HL-60 (cell line): ENCODE data around the gene SAC3D1. TPM values are rescaled to one million over a fixed set of nuclear protein-coding genes. Genes with fewer than 3 reads are reported as not detected.

Experiments used
- DNase-seq, 2 experiments: peaks; one replicate each; pipeline ENCODE4 v3.0.0-alpha.2; 2010 to 2020; ENCODE audit warnings: low read depth in 1 of 2, low spot score in 1 of 2
- H3K27ac ChIP-seq: fragments of 250-450 bp; sonication (Bioruptor Pico); replicated peaks from 2 replicates; pipeline ENCODE4 v1.5.1; 2020; ENCODE audit warnings: mild to moderate bottlenecking, moderate library complexity
- H3K27me3 ChIP-seq: fragments of 250-450 bp; sonication (Bioruptor Pico); 2 replicates; pipeline ENCODE4 v1.5.1; 2021; ENCODE audit warnings: mild to moderate bottlenecking, moderate library complexity; ENCODE audit not compliant: insufficient read depth, poor library complexity, severe bottlenecking
- H3K4me3 ChIP-seq: replicated peaks from 2 replicates; pipeline ENCODE4 v1.5.1; 2011; ENCODE audit warnings: mild to moderate bottlenecking, control low read depth, low read length; ENCODE audit not compliant: insufficient read depth
- GABPA ChIP-seq: IDR thresholded peaks from 2 replicates; pipeline ENCODE4 v1.6.1; 2012; ENCODE audit warnings: low read depth
- POLR2AphosphoS5 ChIP-seq: IDR thresholded peaks from 2 replicates; pipeline ENCODE4 v1.6.1; 2012; ENCODE audit warnings: low read depth
- SPI1 ChIP-seq: IDR thresholded peaks from 2 replicates; pipeline ENCODE4 v1.6.1; 2012; ENCODE audit warnings: low read depth, mild to moderate bottlenecking, borderline replicate concordance
- microRNA-seq: library from miRNA; unstranded; fragments of <30 nt; microRNA quantifications from one replicate; pipeline ENCODE4, GENCODE V29; 2018
- TF ChIP-seq, protein P1 (sequence below): IDR thresholded peaks from one replicate; pipeline ENCODE4 v1.5.1; 2011; ENCODE audit warnings: low read length, control low read depth, inconsistent platforms; ENCODE audit not compliant: insufficient read depth
- TF ChIP-seq, protein P2 (sequence below): IDR thresholded peaks from 2 replicates; pipeline ENCODE4 v1.6.1; 2012; ENCODE audit warnings: low read depth; ENCODE audit not compliant: insufficient replicate concordance

Gene SAC3D1

DNA sequence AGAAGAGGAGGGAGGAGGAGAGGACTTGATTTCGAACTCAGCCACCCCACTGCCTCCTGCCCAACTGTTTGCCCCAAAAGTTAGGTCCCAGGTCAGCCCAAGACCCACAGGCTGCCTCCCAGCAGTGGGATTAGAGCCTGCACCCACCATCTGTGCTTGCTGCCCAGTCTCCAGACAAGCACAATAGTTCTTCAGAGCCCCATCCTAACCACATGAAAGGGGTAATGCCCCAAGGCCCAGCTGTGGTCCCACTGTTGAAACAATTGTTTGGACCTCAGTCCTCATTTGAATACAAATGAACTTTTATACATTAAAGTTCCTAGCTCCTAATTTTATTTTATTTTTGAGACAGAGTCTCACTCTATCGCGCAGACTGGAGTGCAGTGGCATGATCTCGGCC lies 49.6 kb downstream of the SAC3D1 start:
- TF ChIP-seq GABPA (no peak), SPI1 (no peak), POLR2AphosphoS5 (no peak)
- TF ChIP-seq, protein P1, sequence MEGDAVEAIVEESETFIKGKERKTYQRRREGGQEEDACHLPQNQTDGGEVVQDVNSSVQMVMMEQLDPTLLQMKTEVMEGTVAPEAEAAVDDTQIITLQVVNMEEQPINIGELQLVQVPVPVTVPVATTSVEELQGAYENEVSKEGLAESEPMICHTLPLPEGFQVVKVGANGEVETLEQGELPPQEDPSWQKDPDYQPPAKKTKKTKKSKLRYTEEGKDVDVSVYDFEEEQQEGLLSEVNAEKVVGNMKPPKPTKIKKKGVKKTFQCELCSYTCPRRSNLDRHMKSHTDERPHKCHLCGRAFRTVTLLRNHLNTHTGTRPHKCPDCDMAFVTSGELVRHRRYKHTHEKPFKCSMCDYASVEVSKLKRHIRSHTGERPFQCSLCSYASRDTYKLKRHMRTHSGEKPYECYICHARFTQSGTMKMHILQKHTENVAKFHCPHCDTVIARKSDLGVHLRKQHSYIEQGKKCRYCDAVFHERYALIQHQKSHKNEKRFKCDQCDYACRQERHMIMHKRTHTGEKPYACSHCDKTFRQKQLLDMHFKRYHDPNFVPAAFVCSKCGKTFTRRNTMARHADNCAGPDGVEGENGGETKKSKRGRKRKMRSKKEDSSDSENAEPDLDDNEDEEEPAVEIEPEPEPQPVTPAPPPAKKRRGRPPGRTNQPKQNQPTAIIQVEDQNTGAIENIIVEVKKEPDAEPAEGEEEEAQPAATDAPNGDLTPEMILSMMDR = no peak
- TF ChIP-seq, protein P2, sequence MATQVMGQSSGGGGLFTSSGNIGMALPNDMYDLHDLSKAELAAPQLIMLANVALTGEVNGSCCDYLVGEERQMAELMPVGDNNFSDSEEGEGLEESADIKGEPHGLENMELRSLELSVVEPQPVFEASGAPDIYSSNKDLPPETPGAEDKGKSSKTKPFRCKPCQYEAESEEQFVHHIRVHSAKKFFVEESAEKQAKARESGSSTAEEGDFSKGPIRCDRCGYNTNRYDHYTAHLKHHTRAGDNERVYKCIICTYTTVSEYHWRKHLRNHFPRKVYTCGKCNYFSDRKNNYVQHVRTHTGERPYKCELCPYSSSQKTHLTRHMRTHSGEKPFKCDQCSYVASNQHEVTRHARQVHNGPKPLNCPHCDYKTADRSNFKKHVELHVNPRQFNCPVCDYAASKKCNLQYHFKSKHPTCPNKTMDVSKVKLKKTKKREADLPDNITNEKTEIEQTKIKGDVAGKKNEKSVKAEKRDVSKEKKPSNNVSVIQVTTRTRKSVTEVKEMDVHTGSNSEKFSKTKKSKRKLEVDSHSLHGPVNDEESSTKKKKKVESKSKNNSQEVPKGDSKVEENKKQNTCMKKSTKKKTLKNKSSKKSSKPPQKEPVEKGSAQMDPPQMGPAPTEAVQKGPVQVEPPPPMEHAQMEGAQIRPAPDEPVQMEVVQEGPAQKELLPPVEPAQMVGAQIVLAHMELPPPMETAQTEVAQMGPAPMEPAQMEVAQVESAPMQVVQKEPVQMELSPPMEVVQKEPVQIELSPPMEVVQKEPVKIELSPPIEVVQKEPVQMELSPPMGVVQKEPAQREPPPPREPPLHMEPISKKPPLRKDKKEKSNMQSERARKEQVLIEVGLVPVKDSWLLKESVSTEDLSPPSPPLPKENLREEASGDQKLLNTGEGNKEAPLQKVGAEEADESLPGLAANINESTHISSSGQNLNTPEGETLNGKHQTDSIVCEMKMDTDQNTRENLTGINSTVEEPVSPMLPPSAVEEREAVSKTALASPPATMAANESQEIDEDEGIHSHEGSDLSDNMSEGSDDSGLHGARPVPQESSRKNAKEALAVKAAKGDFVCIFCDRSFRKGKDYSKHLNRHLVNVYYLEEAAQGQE = no peak
- H3K27ac ChIP-seq = no peak overlapping the region

More for the DNA sequence above, 49.6 kb downstream of the SAC3D1 start:
- DNase-seq = no peak
- Histone ChIP-seq H3K27me3 (no peaks in the 10 kb centered on the region), H3K4me3 (no peak overlapping the region)

Small RNAs within 50 kb of the gene (microRNA-seq; reads per million reads assigned to microRNA genes)
- not detected for gene MIR6879
